Measurements from ENCODE around the gene TNIP3.
"Not testable (repeated sequence)": the region's sequence is repeated elsewhere in the genome, so short reads cannot be mapped to it uniquely, and the experiment has no call there.

The TNIP3 gene

GRCh38 chr4:121164291-121164690, at the start of gene TNIP3:
TSS of gene TNIP3 (minus strand) at chr4:121164321. CDS start at chr4:121164125, 196 bp downstream.
- no peak for DNase-seq (ENCODE audit: low read depth)

GRCh38 chr4:121212806-121213205, 48.7 kb upstream of the TNIP3 start:
- DNase-seq (ENCODE audit: low read depth), result no peak

- DNase-seq (ENCODE audit: low read depth), result no peak
These were observed 45.0 kb upstream of the TNIP3 start for GRCh38 chr4:121209171-121209570.

- no peak for DNase-seq (ENCODE audit: low read depth)
These were observed 44.3 kb upstream of the TNIP3 start for GRCh38 chr4:121208244-121209007.

GRCh38 chr4:121205777-121206176, 41.7 kb upstream of the TNIP3 start:
- not testable (repeated sequence) for DNase-seq (ENCODE audit: low read depth)

- no peak for DNase-seq (ENCODE audit: low read depth)
These were observed 36.8 kb upstream of the TNIP3 start for GRCh38 chr4:121200795-121201472.

- DNase-seq (ENCODE audit: low read depth), result no peak
These were observed 35.8 kb upstream of the TNIP3 start for GRCh38 chr4:121199742-121200561.

- no peak for DNase-seq (ENCODE audit: low read depth)
These were observed 34.1 kb upstream of the TNIP3 start for GRCh38 chr4:121198251-121198650.

GRCh38 chr4:121195649-121196048, 31.5 kb upstream of the TNIP3 start:
- DNase-seq (ENCODE audit: low read depth), result no peak

- DNase-seq (ENCODE audit: low read depth), result no peak
These were observed 28.4 kb upstream of the TNIP3 start for GRCh38 chr4:121192480-121192879.

GRCh38 chr4:121192013-121192412, 27.9 kb upstream of the TNIP3 start:
- no peak for DNase-seq (ENCODE audit: low read depth)

- DNase-seq (ENCODE audit: low read depth), result no peak
These were observed 27.2 kb upstream of the TNIP3 start for GRCh38 chr4:121191361-121191760.

GRCh38 chr4:121190389-121190788, 26.3 kb upstream of the TNIP3 start:
- no peak for DNase-seq (ENCODE audit: low read depth)

- DNase-seq (ENCODE audit: low read depth), result no peak
These were observed 25.4 kb upstream of the TNIP3 start for GRCh38 chr4:121189326-121190215.

- DNase-seq (ENCODE audit: low read depth), result no peak
These were observed 23.1 kb upstream of the TNIP3 start for GRCh38 chr4:121187206-121187605.

- no peak for DNase-seq (ENCODE audit: low read depth)
These were observed 21.8 kb upstream of the TNIP3 start for GRCh38 chr4:121185960-121186359.

- DNase-seq (ENCODE audit: low read depth), result no peak
These were observed 19.9 kb upstream of the TNIP3 start for GRCh38 chr4:121183989-121184388.

GRCh38 chr4:121183361-121183760, 19.2 kb upstream of the TNIP3 start:
- no peak for DNase-seq (ENCODE audit: low read depth)

GRCh38 chr4:121182296-121182695, 18.2 kb upstream of the TNIP3 start:
- no peak for DNase-seq (ENCODE audit: low read depth)

- DNase-seq (ENCODE audit: low read depth), result no peak
These were observed 17.4 kb upstream of the TNIP3 start for GRCh38 chr4:121181493-121181892.

- DNase-seq (ENCODE audit: low read depth), result no peak
These were observed 16.4 kb upstream of the TNIP3 start for GRCh38 chr4:121180558-121180957.
